SW 1271 (cell line): ENCODE results near the gene IRF8.

ENCODE experiments used
- DNase-seq, 2 experiments: peaks; one replicate each; lab custom pipeline; 2025; lab: John Stamatoyannopoulos, UW

IRF8 gene

GRCh38 chr16:85958731-85959130 is 59.8 kb downstream of the IRF8 start:
- DNase-seq = no peak

GRCh38 chr16:85959686-85960085 is 60.7 kb downstream of the IRF8 start:
- DNase-seq = no peak

GRCh38 chr16:85960486-85961046 is 61.6 kb downstream of the IRF8 start:
- no peak for DNase-seq

GRCh38 chr16:85961988-85962915 is 63.3 kb downstream of the IRF8 start:
- no peak for DNase-seq

GRCh38 chr16:85963753-85964285 is 64.9 kb downstream of the IRF8 start:
- no peak for DNase-seq

- no peak for DNase-seq
Measured at GRCh38 chr16:85965125-85965524, 66.2 kb downstream of the IRF8 start.

GRCh38 chr16:85967111-85967510 is 68.1 kb downstream of the IRF8 start:
- DNase-seq = no peak

- DNase-seq = no peak
Measured at GRCh38 chr16:85968041-85968920, 69.3 kb downstream of the IRF8 start.

- DNase-seq = no peak
Measured at GRCh38 chr16:85969159-85969558, 70.2 kb downstream of the IRF8 start.

- no peak for DNase-seq
Measured at GRCh38 chr16:85969591-85969990, 70.6 kb downstream of the IRF8 start.

GRCh38 chr16:85970016-85970733 is 71.2 kb downstream of the IRF8 start:
- no peak for DNase-seq

- no peak for DNase-seq
Measured at GRCh38 chr16:85970738-85971137, 71.8 kb downstream of the IRF8 start.
